IMR-90 (cell line): ENCODE data around the gene ST7. TPM values are rescaled to one million over a fixed set of nuclear protein-coding genes. Genes with fewer than 3 reads are reported as not detected.

ENCODE experiments used
- ATAC-seq: fragments of 200-7000 bp; cut with Tn5 transposase; 2 replicates; pipeline ENCODE4 v1.9.1; 2020; ENCODE audit warnings: low read depth, mild to moderate bottlenecking, moderate library complexity
- BruUV-seq: library from RNA; stranded (reverse); fragments of 400-500 nt; replicated peaks from 2 replicates; lab custom pipeline; 2021; lab: Mats Ljungman, UMichigan
- CTCF ChIA-PET: fragments of 300-600 bp; formaldehyde crosslinking; extraction: SDS; loops from one replicate; lab custom pipeline; 2021; ENCODE audit warnings: antibody characterized with exemption; lab: Yijun Ruan, JAX
- POLR2A ChIA-PET: fragments of 300-600 bp; sonication (Branson Sonifier 250); formaldehyde crosslinking; loops from one replicate; lab custom pipeline; 2022; ENCODE audit warnings: antibody characterized with exemption; ENCODE audit not compliant: unreplicated experiment; lab: Charles Lee
- DNase-seq: peaks from one replicate; pipeline ENCODE4 v3.0.0; 2013
- H2AFZ ChIP-seq: replicated peaks from 2 replicates; pipeline ENCODE3; 2013; ENCODE audit warnings: low read length, mild to moderate bottlenecking; ENCODE audit not compliant: poor library complexity
- H2AK5ac ChIP-seq: 2 replicates; pipeline ENCODE4 v1.6.1; 2013; ENCODE audit warnings: low read depth, low read length, inconsistent platforms
- H2AK9ac ChIP-seq: replicated peaks from 2 replicates; pipeline ENCODE3; 2013; ENCODE audit warnings: mild to moderate bottlenecking, low read depth, low read length, moderate library complexity; ENCODE audit not compliant: poor library complexity
- H2BK120ac ChIP-seq: 2 replicates; pipeline ENCODE4 v1.6.1; 2013; ENCODE audit warnings: low read depth, low read length, inconsistent platforms
- H2BK15ac ChIP-seq: 3 replicates; pipeline ENCODE4 v1.6.1; 2013; ENCODE audit warnings: low read depth, low read length, inconsistent platforms
- H2BK20ac ChIP-seq: 2 replicates; pipeline ENCODE4 v1.6.1; 2013; ENCODE audit warnings: low read depth, mild to moderate bottlenecking, inconsistent platforms, low read length, moderate library complexity
- H2BK5ac ChIP-seq: 2 replicates; pipeline ENCODE4 v1.6.1; 2013; ENCODE audit warnings: mild to moderate bottlenecking, low read depth, low read length, inconsistent platforms; ENCODE audit not compliant: poor library complexity, severe bottlenecking
- H3K14ac ChIP-seq: replicated peaks from 2 replicates; pipeline ENCODE4 v1.6.1; 2013; ENCODE audit warnings: low read depth, low read length, inconsistent platforms
- H3K18ac ChIP-seq: 2 replicates; pipeline ENCODE4 v1.6.1; 2013; ENCODE audit warnings: low read depth, low read length, control low read depth
- H3K23ac ChIP-seq: 2 replicates; pipeline ENCODE4 v1.6.1; 2013; ENCODE audit warnings: low read depth, low read length, inconsistent platforms
- H3K27ac ChIP-seq: 2 replicates; pipeline ENCODE4 v1.5.1; 2013; ENCODE audit warnings: mild to moderate bottlenecking, control low read depth, low read length; ENCODE audit not compliant: insufficient read depth
- H3K27me3 ChIP-seq: 2 replicates; pipeline ENCODE4 v1.6.1; 2013; ENCODE audit warnings: low read length; ENCODE audit not compliant: control insufficient read depth, insufficient read depth
- H3K36me3 ChIP-seq: 2 replicates; pipeline ENCODE4 v1.6.1; 2013; ENCODE audit warnings: low read length, mixed read lengths; ENCODE audit not compliant: control insufficient read depth, insufficient read depth
- H3K4ac ChIP-seq: 2 replicates; pipeline ENCODE4 v1.6.1; 2013; ENCODE audit warnings: low read depth, low read length, inconsistent platforms
- H3K4me1 ChIP-seq: 2 replicates; pipeline ENCODE4 v1.6.1; 2013; ENCODE audit warnings: low read length, mixed read lengths; ENCODE audit not compliant: control insufficient read depth, insufficient read depth
- H3K4me2 ChIP-seq: 2 replicates; pipeline ENCODE4 v1.6.1; 2013; ENCODE audit warnings: low read depth, mild to moderate bottlenecking, control low read depth, low read length, moderate library complexity
- H3K4me3 ChIP-seq: 2 replicates; pipeline ENCODE4 v1.5.1; 2013; ENCODE audit warnings: low read depth, mild to moderate bottlenecking, control low read depth, low read length, moderate library complexity; ENCODE audit not compliant: insufficient read depth
- H3K56ac ChIP-seq: 2 replicates; pipeline ENCODE4 v1.6.1; 2013; ENCODE audit warnings: low read length, inconsistent platforms; ENCODE audit not compliant: insufficient read depth; ENCODE audit errors: extremely low read depth
- H3K79me1 ChIP-seq, 2 experiments: 2 replicates each; pipeline ENCODE4 v1.6.1; 2013; ENCODE audit warnings: low read length in 2 of 2, inconsistent platforms in 1 of 2, low read depth in 1 of 2
- H3K9ac ChIP-seq: 2 replicates; pipeline ENCODE4 v1.6.1; 2013; ENCODE audit warnings: low read depth, low read length, control low read depth
- H3K9me1 ChIP-seq: 2 replicates; pipeline ENCODE4 v1.6.1; 2013; ENCODE audit warnings: low read length, inconsistent platforms; ENCODE audit not compliant: insufficient read depth
- H3K9me3 ChIP-seq: 2 replicates; pipeline ENCODE4 v1.6.1; 2013; ENCODE audit warnings: low read length; ENCODE audit not compliant: control insufficient read depth, insufficient read depth
- H4K20me1 ChIP-seq: 2 replicates; pipeline ENCODE4 v1.6.1; 2013; ENCODE audit warnings: low read length, inconsistent platforms; ENCODE audit not compliant: insufficient read depth
- H4K5ac ChIP-seq: 2 replicates; pipeline ENCODE4 v1.6.1; 2013; ENCODE audit warnings: mild to moderate bottlenecking, low read depth, low read length, control low read depth
- H4K8ac ChIP-seq, 2 experiments: 2 replicates each; pipeline ENCODE4 v1.6.1; 2013; ENCODE audit warnings: low read depth in 2 of 2, low read length in 2 of 2, control low read depth in 1 of 2, inconsistent platforms in 1 of 2
- H4K91ac ChIP-seq: 2 replicates; pipeline ENCODE4 v1.6.1; 2013; ENCODE audit warnings: low read depth, low read length, inconsistent platforms; ENCODE audit not compliant: insufficient read depth
- BHLHE40 ChIP-seq: fragments of 150-350 bp; IDR thresholded peaks from 2 replicates; pipeline ENCODE4 v1.6.1; 2016; ENCODE audit warnings: mild to moderate bottlenecking, low read depth, low read length
- CEBPB ChIP-seq: IDR thresholded peaks from 2 replicates; pipeline ENCODE4 v1.6.1; 2012; ENCODE audit warnings: low read depth, low read length, improper control_type of control experiment
- CHD1 ChIP-seq: IDR thresholded peaks from 2 replicates; pipeline ENCODE4 v1.6.1; 2012; ENCODE audit warnings: low read depth, low read length, improper control_type of control experiment
- ELK1 ChIP-seq: fragments of 150-350 bp; IDR thresholded peaks from 2 replicates; pipeline ENCODE4 v1.6.1; 2016; ENCODE audit warnings: low read depth, mild to moderate bottlenecking, low read length, moderate library complexity, borderline replicate concordance
- FOS ChIP-seq: fragments of 150-350 bp; IDR thresholded peaks from 2 replicates; pipeline ENCODE4 v1.6.1; 2016; ENCODE audit warnings: low read depth, low read length
- MAFK ChIP-seq: IDR thresholded peaks from 2 replicates; pipeline ENCODE4 v1.6.1; 2012; ENCODE audit warnings: low read depth, low read length, improper control_type of control experiment
- MAZ ChIP-seq: IDR thresholded peaks from 2 replicates; pipeline ENCODE4 v1.6.1; 2012; ENCODE audit warnings: low read depth, mild to moderate bottlenecking, low read length, improper control_type of control experiment, moderate library complexity, borderline replicate concordance
- MXI1 ChIP-seq: IDR thresholded peaks from 2 replicates; pipeline ENCODE4 v1.6.1; 2012; ENCODE audit warnings: low read depth, mild to moderate bottlenecking, low read length, moderate library complexity, borderline replicate concordance
- NFE2L2 ChIP-seq: fragments of 150-350 bp; IDR thresholded peaks from 2 replicates; pipeline ENCODE4 v1.6.1; 2016; ENCODE audit warnings: low read depth, mild to moderate bottlenecking, low read length
- POLR2A ChIP-seq: IDR thresholded peaks from 2 replicates; pipeline ENCODE4 v1.6.1; 2012; ENCODE audit warnings: mild to moderate bottlenecking, low read depth, low read length
- RAD21 ChIP-seq: IDR thresholded peaks from 2 replicates; pipeline ENCODE4 v1.6.1; 2012; ENCODE audit warnings: low read length, improper control_type of control experiment
- RCOR1 ChIP-seq: IDR thresholded peaks from 2 replicates; pipeline ENCODE4 v1.6.1; 2012; ENCODE audit warnings: mild to moderate bottlenecking, low read length, improper control_type of control experiment; ENCODE audit not compliant: insufficient replicate concordance
- RFX5 ChIP-seq: IDR thresholded peaks from 2 replicates; pipeline ENCODE4 v1.8.0; 2012; ENCODE audit warnings: low read depth, mild to moderate bottlenecking, low read length, moderate library complexity
- SMC3 ChIP-seq: fragments of 150-350 bp; IDR thresholded peaks from 2 replicates; pipeline ENCODE4 v1.6.1; 2016; ENCODE audit warnings: low read depth, mild to moderate bottlenecking, antibody characterized with exemption, low read length, moderate library complexity
- USF2 ChIP-seq: fragments of 150-350 bp; IDR thresholded peaks from 2 replicates; pipeline ENCODE4 v1.6.1; 2017; ENCODE audit warnings: mild to moderate bottlenecking, antibody characterized with exemption, low read length, low read depth
- WGBS, 2 experiments: methylation state at CpG; one replicate each; pipeline versions ENCODE4 v1.1.5 to v1.1.7; 2013; ENCODE audit warnings: missing lambda C conversion rate in 2 of 2; ENCODE audit not compliant: insufficient read length in 1 of 2; ENCODE audit errors: extremely low coverage in 2 of 2; 5-methylcytosine and 5-hydroxymethylcytosine counted together
- dilution Hi-C: fragments of 300-500 bp; cut with HindIII; formaldehyde crosslinking; loops from one replicate; pipeline ENCODE4 v1.14.3; 2018; ENCODE audit warnings: low sequenced_read_pairs; ENCODE audit not compliant: unreplicated experiment
- in situ Hi-C: fragments of 300-500 bp; cut with MboI; formaldehyde crosslinking; loops from 3 replicates; pipeline ENCODE4 v1.14.3; 2019; ENCODE audit warnings: low sequenced_read_pairs, inconsistent platforms, mixed read lengths
- intact Hi-C: fragments of 100-400 bp; cut with micrococcal nuclease; formaldehyde crosslinking; loops from 2 replicates; pipeline ENCODE4 v1.10.0; 2022
- polyA plus RNA-seq, 3 experiments: library from polyadenylated mRNA; depleted of rRNA; stranded (reverse); fragments of >200 nt; gene quantifications; 2 replicates each; pipeline ENCODE4 v1.2.3, GENCODE V29; 2012; ENCODE audit warnings: low replicate concordance in 1 of 3
- total RNA-seq: library from RNA; depleted of rRNA; stranded (reverse); fragments of >200 nt; gene quantifications from 2 replicates; pipeline ENCODE4 v1.2.3, GENCODE V29; 2012
- TF ChIP-seq, protein P1 (sequence below): conservative IDR thresholded peaks from 2 replicates; pipeline ENCODE4 v1.5.1; 2012; ENCODE audit warnings: mild to moderate bottlenecking, low read depth, low read length, improper control_type of control experiment

The ST7 gene
- total and polyA plus RNA-seq, 2 of the 4 experiments (the other 2 are of a cell fraction) = 18.6 to 26.0 TPM

GRCh38 chr7:117200132-117200531 lies 246.8 kb downstream of the ST7 start:
- Histone ChIP-seq H3K18ac (no peak overlapping the region), H3K23ac (no peak overlapping the region), H2AFZ (no peak overlapping the region), H3K9me1 (peaks cover 8% of the 10 kb centered on the region), H2AK9ac (no peak overlapping the region), H2BK20ac (no peak overlapping the region), H2BK15ac (no peak overlapping the region), H4K8ac (no peak overlapping the region), H2BK120ac (no peak overlapping the region), H3K27me3 (no peaks in the 10 kb centered on the region), H3K27ac (no peak overlapping the region), H3K56ac (no peak overlapping the region), H3K9me3 (no peaks in the 10 kb centered on the region), H3K79me1 (no peaks in the 10 kb centered on the region), H4K20me1 (no peaks in the 10 kb centered on the region), H3K14ac (no peak overlapping the region), H3K36me3 (no peaks in the 10 kb centered on the region), H2BK5ac (no peak overlapping the region), H3K4me2 (no peak overlapping the region), H3K9ac (no peak overlapping the region), H3K4me3 (no peak overlapping the region), H3K4me1 (peaks cover 7% of the 10 kb centered on the region), H2AK5ac (no peak overlapping the region), H4K91ac (no peak overlapping the region), H4K5ac (no peak overlapping the region), H3K4ac (no peak overlapping the region)
- ATAC-seq (no peak), DNase-seq (no peak)
- BruUV-seq = no TSS peak
- ChIA-PET POLR2A (no interaction called here), CTCF (interaction anchor here (0.7 kb wide), 1 partner anchor 72 kb away, joined by 4 read pairs; no protein-coding TSS in a partner anchor)
- dilution Hi-C loops = no loop called here
- intact Hi-C loops = no loop called here
- in situ Hi-C loops = no loop called here
- TF ChIP-seq POLR2A = no peak
- TF ChIP-seq, protein P1, sequence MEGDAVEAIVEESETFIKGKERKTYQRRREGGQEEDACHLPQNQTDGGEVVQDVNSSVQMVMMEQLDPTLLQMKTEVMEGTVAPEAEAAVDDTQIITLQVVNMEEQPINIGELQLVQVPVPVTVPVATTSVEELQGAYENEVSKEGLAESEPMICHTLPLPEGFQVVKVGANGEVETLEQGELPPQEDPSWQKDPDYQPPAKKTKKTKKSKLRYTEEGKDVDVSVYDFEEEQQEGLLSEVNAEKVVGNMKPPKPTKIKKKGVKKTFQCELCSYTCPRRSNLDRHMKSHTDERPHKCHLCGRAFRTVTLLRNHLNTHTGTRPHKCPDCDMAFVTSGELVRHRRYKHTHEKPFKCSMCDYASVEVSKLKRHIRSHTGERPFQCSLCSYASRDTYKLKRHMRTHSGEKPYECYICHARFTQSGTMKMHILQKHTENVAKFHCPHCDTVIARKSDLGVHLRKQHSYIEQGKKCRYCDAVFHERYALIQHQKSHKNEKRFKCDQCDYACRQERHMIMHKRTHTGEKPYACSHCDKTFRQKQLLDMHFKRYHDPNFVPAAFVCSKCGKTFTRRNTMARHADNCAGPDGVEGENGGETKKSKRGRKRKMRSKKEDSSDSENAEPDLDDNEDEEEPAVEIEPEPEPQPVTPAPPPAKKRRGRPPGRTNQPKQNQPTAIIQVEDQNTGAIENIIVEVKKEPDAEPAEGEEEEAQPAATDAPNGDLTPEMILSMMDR = no peak
- TF ChIP-seq CHD1 = no peak
- TF ChIP-seq USF2 = no peak
- no peak for TF ChIP-seq BHLHE40
- TF ChIP-seq CEBPB = no peak
- no peak for TF ChIP-seq MXI1
- no peak for TF ChIP-seq MAFK
- no peak for TF ChIP-seq NFE2L2
- no peak for TF ChIP-seq RFX5
- TF ChIP-seq RCOR1 = no peak
- TF ChIP-seq FOS = no peak
- TF ChIP-seq ELK1 = no peak
- TF ChIP-seq SMC3 = no peak
- no peak for TF ChIP-seq MAZ
- no peak for TF ChIP-seq RAD21
- no CpG with 5 or more reads among the region's 2 CpGs for WGBS, 2 experiments
